Fibroblast of lung (primary cell): Measurements from ENCODE around the gene TNIK.

ENCODE experiments used
- EZH2 ChIP-seq: IDR thresholded peaks from 2 replicates; pipeline ENCODE4 v1.5.1; 2012; ENCODE audit warnings: low read length, control low read depth, mild to moderate bottlenecking; ENCODE audit errors: missing control alignments
- TF ChIP-seq, protein P1 (sequence below), 2 donors: IDR thresholded peaks in 1 of 2; conservative IDR thresholded peaks in 1 of 2; 1 replicate in 1 of 2; 2 replicates in 1 of 2; pipeline ENCODE4 v1.5.1; 2011 to 2012; ENCODE audit warnings: low read length in 2 of 2, control low read depth in 1 of 2, inconsistent platforms in 1 of 2, low read depth in 1 of 2, mild to moderate bottlenecking in 1 of 2

- TF ChIP-seq, protein P1, sequence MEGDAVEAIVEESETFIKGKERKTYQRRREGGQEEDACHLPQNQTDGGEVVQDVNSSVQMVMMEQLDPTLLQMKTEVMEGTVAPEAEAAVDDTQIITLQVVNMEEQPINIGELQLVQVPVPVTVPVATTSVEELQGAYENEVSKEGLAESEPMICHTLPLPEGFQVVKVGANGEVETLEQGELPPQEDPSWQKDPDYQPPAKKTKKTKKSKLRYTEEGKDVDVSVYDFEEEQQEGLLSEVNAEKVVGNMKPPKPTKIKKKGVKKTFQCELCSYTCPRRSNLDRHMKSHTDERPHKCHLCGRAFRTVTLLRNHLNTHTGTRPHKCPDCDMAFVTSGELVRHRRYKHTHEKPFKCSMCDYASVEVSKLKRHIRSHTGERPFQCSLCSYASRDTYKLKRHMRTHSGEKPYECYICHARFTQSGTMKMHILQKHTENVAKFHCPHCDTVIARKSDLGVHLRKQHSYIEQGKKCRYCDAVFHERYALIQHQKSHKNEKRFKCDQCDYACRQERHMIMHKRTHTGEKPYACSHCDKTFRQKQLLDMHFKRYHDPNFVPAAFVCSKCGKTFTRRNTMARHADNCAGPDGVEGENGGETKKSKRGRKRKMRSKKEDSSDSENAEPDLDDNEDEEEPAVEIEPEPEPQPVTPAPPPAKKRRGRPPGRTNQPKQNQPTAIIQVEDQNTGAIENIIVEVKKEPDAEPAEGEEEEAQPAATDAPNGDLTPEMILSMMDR (conservative IDR thresholded peaks at IDR 0.05 in 1 of 2, IDR thresholded peaks at IDR 0.05 in 1 of 2; ENCODE audit: low read depth in 1 of 2, low read length in 2 of 2): no peak
- TF ChIP-seq EZH2: no peak
Observed at GRCh38 chr3:171365489-171365888, 94.7 kb downstream of the TNIK start.
